CD8-positive, alpha-beta memory T cell (primary cell): ENCODE measurements around the gene C1R. TPM values are rescaled to one million over a fixed set of nuclear protein-coding genes. Genes with fewer than 3 reads are reported as not detected.
A peak's percentile ranks its signal among the peaks of the same experiment; 100 is the strongest.
"Not testable (repeated sequence)": the region's sequence is repeated elsewhere in the genome, so short reads cannot be mapped to it uniquely, and the experiment has no call there.

Experiments
- CTCF ChIA-PET: fragments of 350-600 bp; sonication (Branson Sonifier 250); formaldehyde crosslinking; loops from one replicate; lab custom pipeline; 2021; ENCODE audit warnings: antibody characterized with exemption; lab: Charles Lee
- POLR2A ChIA-PET: fragments of 350-600 bp; sonication (Branson Sonifier 250); formaldehyde crosslinking; loops from one replicate; lab custom pipeline; 2021; ENCODE audit warnings: antibody characterized with exemption; lab: Charles Lee
- DNase-seq, 5 donors: peaks; one replicate each; pipeline versions ENCODE4 v3.0.0 to v3.0.0-alpha.2; 2020 to 2022; ENCODE audit warnings: mixed read lengths in 1 of 5
- H3K27ac ChIP-seq: one replicate; pipeline ENCODE4 v1.7.0; 2013; ENCODE audit warnings: low read depth, mild to moderate bottlenecking, low read length, moderate library complexity
- H3K27me3 ChIP-seq: 2 replicates; pipeline ENCODE4 v1.7.0; 2013; ENCODE audit warnings: low read length, mild to moderate bottlenecking; ENCODE audit not compliant: insufficient read depth, poor library complexity, severe bottlenecking
- H3K36me3 ChIP-seq: 2 replicates; pipeline ENCODE4 v1.7.0; 2013; ENCODE audit warnings: mild to moderate bottlenecking, low read length, moderate library complexity; ENCODE audit not compliant: insufficient read depth
- H3K4me1 ChIP-seq: 2 replicates; pipeline ENCODE4 v1.7.0; 2013; ENCODE audit warnings: mild to moderate bottlenecking, low read length, moderate library complexity; ENCODE audit not compliant: insufficient read depth
- H3K4me3 ChIP-seq: 2 replicates; pipeline ENCODE4 v1.7.0; 2013; ENCODE audit warnings: mild to moderate bottlenecking, low read length
- H3K9me3 ChIP-seq: 2 replicates; pipeline ENCODE4 v1.7.0; 2013; ENCODE audit warnings: mild to moderate bottlenecking, low read length
- H3K27ac Mint-ChIP-seq, 8 donors: one replicate each; pipeline ENCODE4 v1.8.0; 2020 to 2021; ENCODE audit warnings: mixed read lengths in 8 of 8, mild to moderate bottlenecking in 6 of 8, inconsistent platforms in 3 of 8, moderate library complexity in 3 of 8
- H3K27me3 Mint-ChIP-seq, 2 donors: one replicate each; pipeline ENCODE4 v1.8.0; 2020 to 2021; ENCODE audit warnings: mixed read lengths in 2 of 2, mild to moderate bottlenecking in 1 of 2, moderate library complexity in 1 of 2
- H3K36me3 Mint-ChIP-seq, 3 donors: one replicate each; pipeline ENCODE4 v1.8.0; 2020 to 2021; ENCODE audit warnings: mixed read lengths in 3 of 3, inconsistent platforms in 1 of 3, mild to moderate bottlenecking in 1 of 3
- H3K4me1 Mint-ChIP-seq, 3 donors: one replicate each; pipeline ENCODE4 v1.8.0; 2020 to 2021; ENCODE audit warnings: mixed read lengths in 3 of 3, inconsistent platforms in 1 of 3, mild to moderate bottlenecking in 1 of 3
- H3K4me3 Mint-ChIP-seq, 7 donors: one replicate each; pipeline ENCODE4 v1.8.0; 2020 to 2021; ENCODE audit warnings: mixed read lengths in 7 of 7, mild to moderate bottlenecking in 6 of 7, moderate library complexity in 4 of 7, inconsistent platforms in 2 of 7
- H3K9me3 Mint-ChIP-seq, 5 donors: one replicate each; pipeline ENCODE4 v1.8.0; 2020 to 2022; ENCODE audit warnings: mixed read lengths in 5 of 5, mild to moderate bottlenecking in 3 of 5, moderate library complexity in 2 of 5, inconsistent platforms in 1 of 5
- polyA plus RNA-seq: library from polyadenylated mRNA; unstranded; fragments of 300-500 nt; fragmentation: Illumina TruSeq; gene quantifications from one replicate; pipeline ENCODE4 v1.2.3, GENCODE V29; 2021
- total RNA-seq, 2 experiments: library from RNA; stranded (reverse); gene quantifications; one replicate each; pipeline ENCODE4 v1.2.3, GENCODE V29; 2021

Gene C1R
- total and polyA plus RNA-seq, 3 experiments from 2014 or later, result 1.2 to 1.9 (median 1.7) TPM

- Histone ChIP-seq H3K36me3 (no peaks in the 10 kb centered on the region), H3K27ac (peak overlapping the region; percentile 75), H3K27me3 (no peaks in the 10 kb centered on the region), H3K9me3 (peaks cover 8% of the 10 kb centered on the region), H3K4me1 (peaks cover 25% of the 10 kb centered on the region), H3K4me3 (peak overlapping the region; percentile 71)
- H3K36me3 Mint-ChIP-seq, result peaks cover 4 to 29% (median 13%) of the 10 kb centered on the region in 3 donors
- no peak for DNase-seq
- H3K27ac Mint-ChIP-seq, result peak overlapping the region in 6 of 8 donors; percentile 33 to 87 (median 80)
- H3K4me1 Mint-ChIP-seq, result peaks cover 46 to 52% (median 51%) of the 10 kb centered on the region in 3 donors
- POLR2A ChIA-PET, result interaction anchor here (0.6 to 1.4 kb wide), 2 partner anchors 170 to 237 kb away, joined by 3 to 4 read pairs; partner anchors contain the start of gene SPSB2
- CTCF ChIA-PET, result interaction anchor here (0.9 to 7.7 kb wide), 16 partner anchors 10 to 240 kb away, joined by 3 to 69 read pairs (median 6); partner anchors contain the start of genes C12orf57, LPCAT3, RNU7-1 and SPSB2
- H3K9me3 Mint-ChIP-seq, result peaks cover 4 to 15% (median 9%) of the 10 kb centered on the region in 5 donors
- H3K27me3 Mint-ChIP-seq, result peaks cover 0 to 2% of the 10 kb centered on the region in 2 donors
- H3K4me3 Mint-ChIP-seq, result peak overlapping the region; percentile 86 to 99 (median 95)
These were observed 17.3 kb upstream of the C1R start for GRCh38 chr12:7109572-7109920.

GRCh38 chr12:7108796-7109571 lies 16.7 kb upstream of the C1R start, which contains the start of gene C1RL:
TSS of gene C1RL (minus strand) at chr12:7109214. CDS start at chr12:7109180, 34 bp downstream.
- ChIA-PET POLR2A (interaction anchor here (0.6 to 1.5 kb wide), 8 partner anchors 91 to 420 kb away, joined by 3 to 10 read pairs (median 4); partner anchors contain the start of genes C12orf57, ENO2, LPCAT3 and RNU7-1), CTCF (interaction anchor here (0.8 to 7.7 kb wide), 32 partner anchors 9 to 276 kb away, joined by 3 to 69 read pairs (median 5); partner anchors contain the start of genes C12orf57, C1R, LPCAT3 and PTPN6)
- Mint-ChIP-seq H3K9me3 (peaks cover 4 to 15% (median 9%) of the 10 kb centered on the region in 5 donors), H3K27me3 (peaks cover 0 to 2% of the 10 kb centered on the region in 2 donors), H3K36me3 (peaks cover 6 to 31% (median 13%) of the 10 kb centered on the region in 3 donors), H3K4me1 (peaks cover 46 to 57% (median 52%) of the 10 kb centered on the region in 3 donors), H3K4me3 (peak within 1 kb of the TSS; percentile 93 to 99 (median 95)), H3K27ac (peak within 1 kb of the TSS; percentile 86 to 97 (median 94))
- H3K4me1 ChIP-seq, result peaks cover 25% of the 10 kb centered on the region
- no peaks in the 10 kb centered on the region for H3K36me3 ChIP-seq
- H3K27ac ChIP-seq, result peak within 1 kb of the TSS; percentile 75
- H3K9me3 ChIP-seq, result peaks cover 8% of the 10 kb centered on the region
- H3K4me3 ChIP-seq, result peak within 1 kb of the TSS; percentile 96
- H3K27me3 ChIP-seq, result no peaks in the 10 kb centered on the region
- DNase-seq, result peak; percentile 62 to 83 (median 76)

DNA sequence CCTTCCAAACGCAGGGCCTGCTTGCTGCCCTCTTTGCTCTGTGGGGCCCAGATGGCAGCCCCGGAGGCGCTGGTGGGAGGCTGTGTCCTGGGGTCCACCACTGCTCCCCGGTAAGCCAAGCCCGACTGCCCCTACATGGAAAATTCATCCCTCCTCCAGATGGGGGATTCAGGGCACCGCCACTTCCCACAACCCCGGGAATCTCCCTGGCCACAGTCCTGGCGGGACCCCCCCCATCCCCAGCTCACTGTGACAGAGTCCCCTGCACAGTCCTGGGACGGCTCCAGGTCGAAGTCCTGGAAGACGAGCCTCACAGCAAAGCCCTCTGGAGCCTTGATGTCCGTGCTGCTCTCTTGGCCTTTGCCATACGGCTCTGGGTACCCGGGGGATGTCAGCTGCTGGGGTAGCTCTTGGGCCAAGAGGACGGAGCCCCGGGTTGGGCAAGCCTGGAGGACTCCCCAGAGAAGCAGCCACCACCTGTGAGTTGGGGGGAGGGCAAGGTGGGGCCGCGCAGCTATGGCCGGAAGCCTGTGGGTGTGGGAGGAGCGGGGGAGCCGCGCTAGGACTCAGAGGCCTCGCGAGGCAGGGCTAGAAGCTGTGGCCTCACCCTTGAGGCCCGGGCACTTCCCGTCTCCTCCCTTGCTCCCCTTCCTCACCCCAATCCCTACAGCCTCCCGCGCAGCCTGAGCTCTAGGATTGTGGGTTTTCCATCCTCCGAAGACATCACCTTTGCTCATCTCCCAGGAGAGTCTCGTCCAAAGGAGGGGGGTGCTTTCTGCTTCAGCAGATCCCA lies 16.0 kb upstream of the C1R start:
- Mint-ChIP-seq H3K4me3 (peak overlapping the region; percentile 93 to 99 (median 95)), H3K27me3 (peaks cover 0 to 2% of the 10 kb centered on the region in 2 donors), H3K27ac (peak overlapping the region; percentile 86 to 97 (median 94)), H3K36me3 (peaks cover 10 to 36% (median 17%) of the 10 kb centered on the region in 3 donors), H3K4me1 (peaks cover 45 to 62% (median 56%) of the 10 kb centered on the region in 3 donors), H3K9me3 (peaks cover 4 to 15% (median 9%) of the 10 kb centered on the region in 5 donors)
- Histone ChIP-seq H3K4me3 (peak overlapping the region; percentile 96), H3K9me3 (peaks cover 8% of the 10 kb centered on the region), H3K4me1 (peaks cover 20% of the 10 kb centered on the region), H3K27ac (peak overlapping the region; percentile 75), H3K27me3 (no peaks in the 10 kb centered on the region), H3K36me3 (peaks cover 6% of the 10 kb centered on the region)
- POLR2A ChIA-PET, result interaction anchor here (0.8 to 1.5 kb wide), 8 partner anchors 90 to 419 kb away, joined by 3 to 10 read pairs (median 4); partner anchors contain the start of genes C12orf57, ENO2, GPR162 and LPCAT3
- CTCF ChIA-PET, result interaction anchor here (0.8 to 7.7 kb wide), 26 partner anchors 9 to 275 kb away, joined by 3 to 69 read pairs (median 5); partner anchors contain the start of genes C12orf57, C1R, LPCAT3 and PTPN6
- DNase-seq, result peak; percentile 56 to 84 (median 66)

- H3K4me3 Mint-ChIP-seq, result peak overlapping the region; percentile 93 to 99 (median 95)
- H3K27ac Mint-ChIP-seq, result peak overlapping the region; percentile 86 to 97 (median 94)
- peaks cover 18% of the 10 kb centered on the region for H3K4me1 ChIP-seq
- H3K27ac ChIP-seq, result peak overlapping the region; percentile 75
- H3K36me3 Mint-ChIP-seq, result peaks cover 13 to 39% (median 17%) of the 10 kb centered on the region in 3 donors
- H3K27me3 ChIP-seq, result no peaks in the 10 kb centered on the region
- DNase-seq, result no peak
- H3K4me1 Mint-ChIP-seq, result peaks cover 46 to 66% (median 56%) of the 10 kb centered on the region in 3 donors
- ChIA-PET CTCF (interaction anchor here (0.8 to 7.7 kb wide), 24 partner anchors 8 to 253 kb away, joined by 3 to 69 read pairs (median 5); partner anchors contain the start of genes C12orf57, C1R, LPCAT3 and PTPN6), POLR2A (interaction anchor here (0.7 to 1.5 kb wide), 7 partner anchors 16 to 286 kb away, joined by 3 to 10 read pairs (median 4); partner anchors contain the start of genes C12orf57, ENO2, GPR162 and LPCAT3)
- peak overlapping the region; percentile 96 for H3K4me3 ChIP-seq
- peaks cover 8% of the 10 kb centered on the region for H3K9me3 ChIP-seq
- peaks cover 0 to 2% of the 10 kb centered on the region in 2 donors for H3K27me3 Mint-ChIP-seq
- peaks cover 4 to 15% (median 9%) of the 10 kb centered on the region in 5 donors for H3K9me3 Mint-ChIP-seq
- H3K36me3 ChIP-seq, result peaks cover 7% of the 10 kb centered on the region
These were observed 15.4 kb upstream of the C1R start for GRCh38 chr12:7107636-7108002.

DNA sequence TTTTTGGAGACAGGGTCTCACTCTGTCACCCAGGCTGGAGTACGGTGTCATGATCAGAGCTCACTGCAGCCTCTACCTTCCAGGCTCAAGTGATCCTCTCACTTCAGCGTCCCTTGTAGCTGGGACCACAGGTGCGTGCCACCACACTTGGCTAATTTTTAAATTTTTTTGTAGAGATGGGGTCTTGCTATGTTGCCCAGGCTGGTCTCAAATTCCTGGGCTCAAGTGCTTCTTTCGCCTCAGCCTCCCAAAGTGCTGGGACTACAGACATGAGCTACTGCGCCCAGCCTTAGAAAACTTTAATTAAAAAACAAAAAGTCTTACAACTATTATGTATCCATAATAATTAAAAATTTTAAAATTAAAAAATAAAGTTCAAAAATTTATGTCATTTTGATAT lies 14.9 kb upstream of the C1R start:
- not testable (repeated sequence) for H3K36me3 ChIP-seq, H3K27ac ChIP-seq, H3K9me3 ChIP-seq, H3K27me3 ChIP-seq, DNase-seq, H3K4me3 ChIP-seq, H3K27me3 Mint-ChIP-seq
- Mint-ChIP-seq H3K27ac (peak overlapping the region in 6 of 8 donors; percentile 6 to 89 (median 40)), H3K4me3 (peak overlapping the region in 6 of 7 donors; percentile 54 to 91 (median 62)), H3K4me1 (peaks cover 50 to 70% (median 57%) of the 10 kb centered on the region in 3 donors), H3K9me3 (peaks cover 4 to 15% (median 9%) of the 10 kb centered on the region in 5 donors), H3K36me3 (peaks cover 15 to 43% (median 17%) of the 10 kb centered on the region in 3 donors)
- ChIA-PET POLR2A (interaction anchor here (0.7 to 1.5 kb wide), 2 partner anchors 15 to 193 kb away, joined by 3 to 4 read pairs; partner anchors contain the start of gene ENO2), CTCF (interaction anchor here (1.0 to 7.7 kb wide), 13 partner anchors 10 to 252 kb away, joined by 3 to 69 read pairs (median 7); partner anchors contain the start of genes C12orf57, LPCAT3, RNU7-1 and SPSB2)
- peaks cover 18% of the 10 kb centered on the region for H3K4me1 ChIP-seq

DNA sequence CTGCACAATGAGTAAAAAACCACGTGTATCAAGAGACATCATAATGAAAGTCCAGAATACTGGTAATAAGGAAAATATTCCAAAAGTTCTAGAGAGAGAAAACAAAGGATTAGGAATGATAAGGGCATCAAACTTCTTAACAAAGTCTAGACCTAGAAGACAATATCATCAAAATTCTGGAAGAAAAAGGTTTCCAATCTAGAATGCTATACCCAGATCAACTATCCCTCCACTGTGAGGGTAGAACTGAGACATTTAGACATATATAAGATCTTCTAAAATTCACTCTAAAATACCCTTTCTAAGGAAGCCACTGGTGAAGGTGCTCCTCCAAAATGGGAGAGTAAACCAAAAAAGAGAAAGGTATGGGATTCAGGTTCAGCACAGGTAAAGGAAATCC lies 13.8 kb upstream of the C1R start:
- Mint-ChIP-seq H3K27ac (peak overlapping the region in 5 of 8 donors; percentile 43 to 77 (median 61)), H3K4me1 (peaks cover 50 to 77% (median 57%) of the 10 kb centered on the region in 3 donors), H3K9me3 (peaks cover 4 to 15% (median 9%) of the 10 kb centered on the region in 5 donors), H3K4me3 (peak overlapping the region in 6 of 7 donors; percentile 3 to 91 (median 56)), H3K27me3 (peaks cover 0 to 2% of the 10 kb centered on the region in 2 donors), H3K36me3 (peaks cover 15 to 53% (median 17%) of the 10 kb centered on the region in 3 donors)
- Histone ChIP-seq H3K4me3 (no peak overlapping the region), H3K4me1 (peaks cover 18% of the 10 kb centered on the region), H3K27me3 (no peaks in the 10 kb centered on the region), H3K27ac (no peak overlapping the region), H3K9me3 (peaks cover 8% of the 10 kb centered on the region), H3K36me3 (peaks cover 7% of the 10 kb centered on the region)
- DNase-seq, result no peak
- ChIA-PET CTCF (interaction anchor here (2.4 kb wide), 1 partner anchor 168 kb away, joined by 10 read pairs; no protein-coding TSS in a partner anchor), POLR2A (no interaction called here)
